ENCODE measurements around the gene SRCAP.

SRCAP gene

GRCh38 chr16:30740364-30741251 is 41.6 kb downstream of the SRCAP start:
- Histone ChIP-seq H3K4me1 (peaks cover 0 to 30% (median 20%) of the 10 kb centered on the region in 4 donors), H3K27me3 (no peaks in the 10 kb centered on the region), H3K9me3 (no peaks in the 10 kb centered on the region), H3K36me3 (peaks cover 38 to 59% (median 43%) of the 10 kb centered on the region in 3 donors), H3K4me3 (peak overlapping the region; percentile 0 to 27), H3K27ac (peak overlapping the region; percentile 69 to 76)
- no peak for TF ChIP-seq CTCF (IDR thresholded peaks at IDR 0.05)
- DNase-seq: peak; percentile 90 to 95
- intact Hi-C loops (cut with DNase I; ENCODE audit: low total_unique reads): loop anchor here (10.0 kb wide), 1 partner anchor 64 kb away; no protein-coding TSS in a partner anchor

GRCh38 chr16:30741461-30741914 is 42.5 kb downstream of the SRCAP start:
- H3K4me1 ChIP-seq: peaks cover 0 to 30% (median 20%) of the 10 kb centered on the region in 4 donors
- H3K36me3 ChIP-seq: peaks cover 30 to 50% (median 34%) of the 10 kb centered on the region in 3 donors
- peak overlapping the region; percentile 69 to 76 for H3K27ac ChIP-seq
- no peaks in the 10 kb centered on the region for H3K27me3 ChIP-seq
- TF ChIP-seq CTCF (IDR thresholded peaks at IDR 0.05): no peak
- H3K9me3 ChIP-seq: no peaks in the 10 kb centered on the region
- peak overlapping the region in 1 of 2 donors; percentile 27 for H3K4me3 ChIP-seq
- peak in 1 of 2 donors; percentile 71 for DNase-seq
- intact Hi-C loops (cut with DNase I; ENCODE audit: low total_unique reads): loop anchor here (10.0 kb wide), 1 partner anchor 63 kb away; no protein-coding TSS in a partner anchor

GRCh38 chr16:30743716-30744115 is 44.7 kb downstream of the SRCAP start:
- intact Hi-C loops (cut with DNase I; ENCODE audit: low total_unique reads): loop anchor here (10.0 kb wide), 1 partner anchor 61 kb away; no protein-coding TSS in a partner anchor
- TF ChIP-seq CTCF (IDR thresholded peaks at IDR 0.05): no peak
- no peak overlapping the region for H3K4me3 ChIP-seq
- H3K36me3 ChIP-seq: peaks cover 7 to 28% (median 12%) of the 10 kb centered on the region in 3 donors
- no peak overlapping the region for H3K27ac ChIP-seq
- H3K9me3 ChIP-seq: no peaks in the 10 kb centered on the region
- DNase-seq: no peak
- H3K4me1 ChIP-seq: peaks cover 0 to 41% (median 28%) of the 10 kb centered on the region in 4 donors
- no peaks in the 10 kb centered on the region for H3K27me3 ChIP-seq

GRCh38 chr16:30744183-30744582 is 45.2 kb downstream of the SRCAP start:
- intact Hi-C loops (cut with DNase I; ENCODE audit: low total_unique reads): loop anchor here (10.0 kb wide), 1 partner anchor 61 kb away; no protein-coding TSS in a partner anchor
- H3K27me3 ChIP-seq: no peaks in the 10 kb centered on the region
- no peak for TF ChIP-seq CTCF (IDR thresholded peaks at IDR 0.05)
- H3K4me1 ChIP-seq: peaks cover 0 to 44% (median 28%) of the 10 kb centered on the region in 4 donors
- peak in 1 of 2 donors; percentile 59 for DNase-seq
- H3K27ac ChIP-seq: no peak overlapping the region
- no peaks in the 10 kb centered on the region for H3K9me3 ChIP-seq
- peaks cover 3 to 23% (median 7%) of the 10 kb centered on the region in 3 donors for H3K36me3 ChIP-seq
- H3K4me3 ChIP-seq: no peak overlapping the region

- H3K4me1 ChIP-seq: peaks cover 0 to 45% (median 26%) of the 10 kb centered on the region in 4 donors
- H3K4me3 ChIP-seq: no peak overlapping the region
- no peak for DNase-seq
- no peak overlapping the region for H3K27ac ChIP-seq
- H3K36me3 ChIP-seq: peaks cover 0 to 19% (median 0%) of the 10 kb centered on the region in 3 donors
- no peak for TF ChIP-seq CTCF (IDR thresholded peaks at IDR 0.05)
- no peaks in the 10 kb centered on the region for H3K9me3 ChIP-seq
- intact Hi-C loops (cut with DNase I; ENCODE audit: low total_unique reads): loop anchor here (10.0 kb wide), 1 partner anchor 60 kb away; no protein-coding TSS in a partner anchor
- no peaks in the 10 kb centered on the region for H3K27me3 ChIP-seq
These were observed 46.1 kb downstream of the SRCAP start for GRCh38 chr16:30745082-30745481.

Measured in tibial artery (tissue), 4 donors.